Body of pancreas (tissue), 4 donors: ENCODE results near the gene ECT2L. TPM values are rescaled to one million over a fixed set of nuclear protein-coding genes. Genes with fewer than 3 reads are reported as not detected.

Experiments
- ATAC-seq: fragments of 150-250 bp; one replicate; pipeline ENCODE4 v1.9.1; 2016
- DNase-seq, 4 donors: peaks; one replicate each; pipeline ENCODE4 v3.0.0-alpha.2; 2019
- H3K27ac ChIP-seq, 4 donors: fragments of 200-600 bp; sonication (generic); 1 replicate in 3 of 4; 2 replicates in 1 of 4; pipeline versions ENCODE4 v1.5.1 to v1.6.1; 2016 to 2019; ENCODE audit warnings: mild to moderate bottlenecking in 1 of 4, mixed read lengths in 1 of 4, moderate library complexity in 1 of 4
- H3K27me3 ChIP-seq, 2 donors: fragments of 200-600 bp; sonication (generic); one replicate each; pipeline ENCODE4 v1.6.0; 2016; ENCODE audit warnings: mild to moderate bottlenecking in 1 of 2
- H3K36me3 ChIP-seq, 2 donors: fragments of 200-600 bp; sonication (generic); replicated peaks in 1 of 2; 2 replicates each; pipeline ENCODE4 v1.5.1; 2016; ENCODE audit warnings: low read depth in 2 of 2; ENCODE audit not compliant: insufficient read depth in 1 of 2
- H3K4me1 ChIP-seq: fragments of 200-600 bp; sonication (generic); one replicate; pipeline ENCODE4 v1.6.0; 2016
- H3K4me3 ChIP-seq, 2 donors: fragments of 200-600 bp; sonication (generic); 1 replicate in 1 of 2; 2 replicates in 1 of 2; pipeline ENCODE4 v1.5.1; 2016 to 2019
- H3K9me3 ChIP-seq, 3 donors: fragments of 200-600 bp; sonication (generic); 1 replicate in 2 of 3; 2 replicates in 1 of 3; pipeline ENCODE4 v1.5.1; 2016
- POLR2A ChIP-seq, 3 donors: fragments of 450-650 bp; IDR thresholded peaks; one replicate each; pipeline ENCODE4 v1.6.1; 2016; ENCODE audit warnings: antibody characterized with exemption in 3 of 3, mild to moderate bottlenecking in 2 of 3
- WGBS, 2 donors: methylation state at CpG; one replicate each; pipeline ENCODE4 v1.1.5; 2017; 5-methylcytosine and 5-hydroxymethylcytosine counted together
- intact Hi-C: fragments of 100-400 bp; cut with DNase I; formaldehyde crosslinking; loops from one replicate; pipeline ENCODE4 v1.15.1; 2023
- total RNA-seq, 2 donors: library from RNA; depleted of rRNA; stranded (reverse); fragments of >200 nt; gene quantifications; one replicate each; pipeline ENCODE4 v1.1.0, GENCODE V29; 2016
- TF ChIP-seq, protein P1 (sequence below), 7 experiments: fragments of 450-650 bp in 4 of 7; fragments of 200-600 bp in 3 of 7; sonication (generic) in 3 of 7; IDR thresholded peaks; one replicate each; pipeline ENCODE4 v1.5.1; 2016 to 2019; ENCODE audit warnings: antibody characterized with exemption in 7 of 7

ECT2L gene
- total RNA-seq, 2 donors from 2014 or later, result not detected

DNA sequence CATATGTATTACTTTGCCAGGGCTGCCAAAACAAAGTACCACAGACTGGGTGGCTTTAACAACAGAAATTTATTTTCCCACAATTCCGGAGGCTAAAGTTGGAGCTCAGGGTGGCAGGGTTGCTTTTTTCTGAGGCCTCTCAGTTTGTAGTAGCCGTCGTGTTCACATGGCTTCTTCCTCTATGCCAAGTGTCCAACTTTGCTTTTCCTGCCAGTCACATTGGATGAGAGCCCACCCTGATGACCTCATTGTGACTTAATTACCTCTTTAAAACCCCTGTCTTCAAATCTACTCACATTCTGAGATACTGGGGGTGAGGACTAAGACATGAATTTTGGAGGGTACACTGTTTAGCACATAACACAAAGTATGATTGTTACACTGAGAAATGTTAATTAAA lies 9.9 kb upstream of the ECT2L start:
- 63 to 72% methylated on average over 3 of the region's 3 CpGs for WGBS, 2 donors
- no peaks in the 10 kb centered on the region for H3K4me1 ChIP-seq
- peaks cover 0 to 10% of the 10 kb centered on the region in 2 donors for H3K36me3 ChIP-seq
- TF ChIP-seq POLR2A (IDR thresholded peaks at IDR 0.05), result no peak
- TF ChIP-seq, protein P1, sequence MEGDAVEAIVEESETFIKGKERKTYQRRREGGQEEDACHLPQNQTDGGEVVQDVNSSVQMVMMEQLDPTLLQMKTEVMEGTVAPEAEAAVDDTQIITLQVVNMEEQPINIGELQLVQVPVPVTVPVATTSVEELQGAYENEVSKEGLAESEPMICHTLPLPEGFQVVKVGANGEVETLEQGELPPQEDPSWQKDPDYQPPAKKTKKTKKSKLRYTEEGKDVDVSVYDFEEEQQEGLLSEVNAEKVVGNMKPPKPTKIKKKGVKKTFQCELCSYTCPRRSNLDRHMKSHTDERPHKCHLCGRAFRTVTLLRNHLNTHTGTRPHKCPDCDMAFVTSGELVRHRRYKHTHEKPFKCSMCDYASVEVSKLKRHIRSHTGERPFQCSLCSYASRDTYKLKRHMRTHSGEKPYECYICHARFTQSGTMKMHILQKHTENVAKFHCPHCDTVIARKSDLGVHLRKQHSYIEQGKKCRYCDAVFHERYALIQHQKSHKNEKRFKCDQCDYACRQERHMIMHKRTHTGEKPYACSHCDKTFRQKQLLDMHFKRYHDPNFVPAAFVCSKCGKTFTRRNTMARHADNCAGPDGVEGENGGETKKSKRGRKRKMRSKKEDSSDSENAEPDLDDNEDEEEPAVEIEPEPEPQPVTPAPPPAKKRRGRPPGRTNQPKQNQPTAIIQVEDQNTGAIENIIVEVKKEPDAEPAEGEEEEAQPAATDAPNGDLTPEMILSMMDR (IDR thresholded peaks at IDR 0.05), result no peak
- H3K27me3 ChIP-seq, result no peaks in the 10 kb centered on the region
- no peak overlapping the region for H3K4me3 ChIP-seq
- H3K27ac ChIP-seq, result no peak overlapping the region
- no peak for ATAC-seq
- no peaks in the 10 kb centered on the region for H3K9me3 ChIP-seq
- no peak for DNase-seq
- intact Hi-C loops, result no loop called here

GRCh38 chr6:138787138-138787537 lies 8.7 kb upstream of the ECT2L start:
- H3K4me3 ChIP-seq, result no peak overlapping the region

GRCh38 chr6:138796771-138797170 lies 884 bp downstream of the ECT2L start:
- no peak for ATAC-seq
- WGBS, 2 donors, result 77 to 80% methylated on average over 2 of the region's 2 CpGs
- H3K27ac ChIP-seq, result no peak overlapping the region

More at GRCh38 chr6:138787138-138787537, 8.7 kb upstream of the ECT2L start:
- no peaks in the 10 kb centered on the region for H3K9me3 ChIP-seq
- H3K27ac ChIP-seq, result no peak overlapping the region
- 91 to 97% methylated on average over 1 of the region's 1 CpG for WGBS, 2 donors
- no peak for ATAC-seq
- no peak for DNase-seq
- H3K4me1 ChIP-seq, result no peaks in the 10 kb centered on the region
- intact Hi-C loops, result no loop called here
- no peaks in the 10 kb centered on the region for H3K27me3 ChIP-seq
- peaks cover 0 to 10% of the 10 kb centered on the region in 2 donors for H3K36me3 ChIP-seq
- TF ChIP-seq, protein P1 (IDR thresholded peaks at IDR 0.05), result no peak
- no peak for TF ChIP-seq POLR2A (IDR thresholded peaks at IDR 0.05)

DNA sequence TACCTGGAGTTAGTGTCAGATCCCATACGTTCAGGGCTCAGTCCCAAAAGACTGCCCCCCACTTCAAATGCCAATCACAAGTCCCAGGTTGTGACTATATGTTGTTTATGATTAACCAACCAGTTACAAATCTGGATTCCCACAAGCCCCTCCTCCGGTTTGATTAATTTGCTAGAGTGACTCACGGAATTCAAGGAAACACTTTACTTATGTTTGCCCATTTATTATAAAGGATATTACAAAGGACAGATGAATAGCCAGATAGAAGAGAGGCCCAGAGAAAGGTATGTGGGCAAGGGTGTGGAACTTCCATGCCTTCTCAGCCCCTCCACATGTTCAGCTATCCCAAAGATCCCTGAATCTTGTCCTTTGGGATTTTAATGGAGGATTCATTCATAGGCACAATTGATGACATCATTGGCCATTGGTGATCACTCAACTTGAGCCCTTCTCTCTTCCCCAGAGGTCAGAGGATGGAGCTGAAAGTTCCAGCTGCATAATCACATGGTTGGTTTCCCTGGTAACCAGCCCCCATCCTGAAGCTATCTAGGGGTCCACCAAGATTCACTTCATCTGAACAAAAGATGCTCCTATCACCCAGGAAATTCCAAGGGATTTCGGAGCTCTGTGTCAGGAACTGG lies 2.0 kb downstream of the ECT2L start:
- Histone ChIP-seq H3K27ac (no peak overlapping the region), H3K4me3 (no peak overlapping the region), H3K9me3 (no peaks in the 10 kb centered on the region), H3K4me1 (no peaks in the 10 kb centered on the region), H3K27me3 (no peaks in the 10 kb centered on the region), H3K36me3 (no peaks in the 10 kb centered on the region)
- WGBS, 2 donors, result 35 to 40% methylated on average over 4 of the region's 4 CpGs
- TF ChIP-seq, protein P1 (IDR thresholded peaks at IDR 0.05), result no peak
- TF ChIP-seq POLR2A (IDR thresholded peaks at IDR 0.05), result no peak
- DNase-seq, result no peak
- intact Hi-C loops, result no loop called here
- ATAC-seq, result no peak

More at GRCh38 chr6:138796771-138797170, 884 bp downstream of the ECT2L start:
- Histone ChIP-seq H3K27me3 (no peaks in the 10 kb centered on the region), H3K4me3 (no peak overlapping the region), H3K9me3 (no peaks in the 10 kb centered on the region), H3K36me3 (no peaks in the 10 kb centered on the region), H3K4me1 (no peaks in the 10 kb centered on the region)
- TF ChIP-seq POLR2A (IDR thresholded peaks at IDR 0.05), result no peak
- TF ChIP-seq, protein P1 (IDR thresholded peaks at IDR 0.05), result no peak
- DNase-seq, result no peak
- intact Hi-C loops, result no loop called here
